ENCODE results near the gene FBXO9.
"Not testable (repeated sequence)": the region's sequence is repeated elsewhere in the genome, so short reads cannot be mapped to it uniquely, and the experiment has no call there.

FBXO9 gene

DNA sequence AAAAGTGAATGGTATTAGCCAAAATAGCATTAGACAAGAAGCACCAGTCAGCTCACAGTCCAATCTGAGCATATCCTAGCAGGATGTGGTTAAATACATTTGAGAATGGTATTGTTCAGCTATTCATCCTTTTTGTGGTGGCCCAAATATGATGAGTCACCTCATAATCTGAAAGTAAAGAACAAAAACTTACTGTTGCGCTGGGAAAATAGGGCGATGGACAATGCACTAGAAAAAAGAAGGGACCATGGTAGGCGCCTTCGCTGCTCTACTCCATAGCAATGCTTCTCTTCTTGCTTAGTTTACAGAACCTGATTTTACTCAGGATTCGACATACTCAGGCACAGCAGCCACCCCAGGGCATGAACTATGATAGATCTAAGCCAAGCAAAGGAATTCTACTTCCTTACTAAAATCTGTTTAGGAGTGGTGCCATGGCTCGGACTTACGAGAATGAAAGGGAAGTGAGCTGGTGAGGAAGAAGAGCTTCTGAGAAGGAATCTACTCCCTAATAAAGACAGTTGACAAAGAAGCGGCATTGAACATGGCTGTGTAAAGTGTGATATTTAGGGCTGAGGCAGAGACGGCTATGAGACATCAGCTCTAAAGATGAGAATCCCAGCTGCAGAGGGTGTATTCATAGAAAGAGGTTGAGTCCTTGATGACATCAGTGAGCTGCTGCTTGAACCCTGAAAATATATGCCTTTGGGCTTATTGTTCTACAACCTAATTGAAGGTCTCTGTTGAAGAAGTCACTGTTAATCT, 16.6 kb upstream of the FBXO9 start:
- DNase-seq (ENCODE audit: low read depth): no peak

DNA sequence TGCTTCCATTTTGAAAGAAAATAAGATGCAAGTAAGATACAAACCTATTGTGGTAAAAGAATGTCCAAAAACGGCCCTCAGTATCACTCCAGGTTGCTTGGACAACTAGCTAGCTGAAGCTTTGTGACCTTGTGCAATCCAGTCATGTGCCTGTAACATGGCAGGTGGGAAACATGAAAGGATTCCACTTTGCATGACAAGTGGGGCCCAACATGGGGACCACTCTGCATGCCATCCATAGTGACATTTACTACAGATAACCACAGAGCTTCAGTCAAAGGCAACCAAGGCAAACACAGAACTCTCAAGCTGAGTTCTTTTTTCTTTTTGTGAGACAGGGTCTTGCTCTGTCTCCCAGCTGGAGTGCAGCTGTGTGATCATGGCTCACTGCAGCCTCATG, 15.8 kb upstream of the FBXO9 start:
- DNase-seq (ENCODE audit: low read depth): no peak

DNA sequence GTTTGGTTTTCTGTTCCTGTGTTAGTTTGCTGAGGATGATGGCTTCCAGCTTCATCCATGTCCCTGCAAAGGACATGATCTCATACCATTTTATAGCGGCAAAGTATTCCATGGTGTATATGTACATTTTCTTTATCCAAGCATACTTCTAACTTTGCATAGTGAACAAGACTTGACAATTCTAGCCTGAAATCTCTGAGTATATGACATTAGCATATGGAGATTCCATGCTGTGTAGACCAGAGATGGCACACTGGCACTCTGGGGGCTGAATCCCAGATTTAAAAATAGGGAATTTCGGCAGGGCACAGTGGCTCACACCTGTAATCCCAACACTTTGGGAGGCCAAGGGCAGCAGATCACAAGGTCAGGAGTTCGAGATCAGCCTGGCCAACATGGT, 13.1 kb upstream of the FBXO9 start:
- DNase-seq (ENCODE audit: low read depth): not testable (repeated sequence)

DNA sequence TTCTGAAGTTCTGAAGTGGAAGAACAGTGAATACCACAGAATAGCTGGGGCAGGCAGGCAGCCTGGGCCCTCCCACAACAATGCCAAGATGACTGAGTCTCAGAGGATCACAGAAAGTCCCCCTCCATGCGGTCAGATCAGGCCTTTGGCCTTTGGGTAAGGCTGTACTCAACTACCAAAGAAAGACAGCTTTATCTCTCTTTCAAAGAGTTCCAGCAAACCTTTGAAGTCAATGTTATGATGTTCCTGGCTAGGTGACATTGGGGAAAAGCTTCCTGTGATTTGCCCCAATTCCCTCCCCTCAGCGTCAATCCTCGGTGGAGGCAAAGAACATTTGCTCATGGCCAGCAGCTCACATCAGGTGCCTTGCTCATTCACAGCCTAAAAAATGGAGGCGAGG, 10.7 kb upstream of the FBXO9 start:
- no peak for DNase-seq (ENCODE audit: low read depth)

DNA sequence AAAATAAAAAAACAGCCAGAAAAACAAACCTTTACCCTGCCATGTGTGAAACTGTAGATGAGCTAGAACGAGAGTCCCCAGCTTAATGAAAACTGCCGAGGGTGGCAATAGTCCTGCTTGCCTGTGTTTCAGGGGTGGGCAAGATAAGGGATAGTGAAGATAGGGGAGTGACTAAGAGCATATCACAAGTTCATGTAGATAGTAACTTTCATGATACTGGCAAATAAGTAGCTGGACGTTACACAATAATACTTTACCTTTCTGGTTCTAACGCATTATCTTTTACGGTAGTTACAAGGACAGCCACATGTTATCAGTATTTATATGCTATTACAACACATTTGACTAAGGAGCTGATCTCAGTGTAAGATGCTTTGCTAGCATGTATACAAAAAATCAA, 9.3 kb upstream of the FBXO9 start:
- no peak for DNase-seq (ENCODE audit: low read depth)

DNA sequence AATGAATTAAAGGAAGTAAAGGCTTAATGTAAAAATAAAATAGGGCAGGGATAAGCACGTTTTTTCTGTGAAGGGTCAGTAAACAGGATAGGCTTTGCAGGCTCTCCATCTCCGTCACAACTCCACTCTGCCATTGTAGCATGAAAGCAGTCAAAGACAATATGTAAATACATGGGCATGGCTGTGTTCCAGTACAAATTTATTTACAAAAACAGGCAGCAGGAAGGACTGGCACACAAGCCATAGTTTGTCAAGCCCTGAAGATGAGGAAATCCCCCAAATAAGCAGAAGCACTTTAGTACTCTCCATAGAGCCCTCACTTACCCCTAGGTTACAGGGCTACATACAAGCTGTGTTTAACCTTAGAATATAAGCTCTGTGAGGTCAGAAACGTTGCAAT, 8.9 kb upstream of the FBXO9 start:
- DNase-seq (ENCODE audit: low read depth): no peak

DNA sequence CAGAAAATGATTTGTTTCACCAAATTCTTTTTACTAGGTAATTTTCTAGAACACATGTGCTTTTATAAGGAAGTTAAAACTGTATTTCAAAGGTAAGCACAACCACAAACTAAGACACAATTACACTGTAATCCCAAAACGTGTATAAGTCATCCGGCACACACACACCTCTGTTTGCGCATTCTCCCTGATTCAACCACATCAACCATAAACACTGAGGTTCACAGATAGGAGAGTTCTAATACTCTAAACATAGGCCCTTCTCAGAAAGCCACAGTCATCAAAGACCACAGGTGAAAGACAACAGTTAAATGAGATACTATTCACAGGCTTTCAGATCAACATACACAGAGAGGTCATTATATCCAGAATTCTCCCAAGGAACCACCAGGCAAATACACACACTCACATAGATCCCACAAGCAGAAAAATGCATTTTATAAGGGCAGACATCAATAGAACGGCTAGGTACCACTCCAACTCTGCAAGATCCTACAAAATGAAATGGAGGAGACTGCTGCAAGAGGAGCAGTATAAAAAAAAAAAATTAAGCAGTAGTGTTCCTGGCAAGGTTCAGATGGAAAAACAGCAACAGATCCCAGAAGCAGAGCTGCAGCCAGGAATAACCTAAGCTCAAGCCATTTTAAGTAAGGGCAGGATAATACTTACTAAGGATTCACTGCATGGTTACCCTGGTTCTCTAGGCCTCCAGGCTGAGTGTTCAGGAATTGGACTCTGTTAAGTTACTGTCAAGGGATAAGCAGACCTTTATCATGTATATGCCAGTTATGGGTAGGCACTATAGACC, 6.6 kb upstream of the FBXO9 start:
- no peak for DNase-seq (ENCODE audit: low read depth)

DNA sequence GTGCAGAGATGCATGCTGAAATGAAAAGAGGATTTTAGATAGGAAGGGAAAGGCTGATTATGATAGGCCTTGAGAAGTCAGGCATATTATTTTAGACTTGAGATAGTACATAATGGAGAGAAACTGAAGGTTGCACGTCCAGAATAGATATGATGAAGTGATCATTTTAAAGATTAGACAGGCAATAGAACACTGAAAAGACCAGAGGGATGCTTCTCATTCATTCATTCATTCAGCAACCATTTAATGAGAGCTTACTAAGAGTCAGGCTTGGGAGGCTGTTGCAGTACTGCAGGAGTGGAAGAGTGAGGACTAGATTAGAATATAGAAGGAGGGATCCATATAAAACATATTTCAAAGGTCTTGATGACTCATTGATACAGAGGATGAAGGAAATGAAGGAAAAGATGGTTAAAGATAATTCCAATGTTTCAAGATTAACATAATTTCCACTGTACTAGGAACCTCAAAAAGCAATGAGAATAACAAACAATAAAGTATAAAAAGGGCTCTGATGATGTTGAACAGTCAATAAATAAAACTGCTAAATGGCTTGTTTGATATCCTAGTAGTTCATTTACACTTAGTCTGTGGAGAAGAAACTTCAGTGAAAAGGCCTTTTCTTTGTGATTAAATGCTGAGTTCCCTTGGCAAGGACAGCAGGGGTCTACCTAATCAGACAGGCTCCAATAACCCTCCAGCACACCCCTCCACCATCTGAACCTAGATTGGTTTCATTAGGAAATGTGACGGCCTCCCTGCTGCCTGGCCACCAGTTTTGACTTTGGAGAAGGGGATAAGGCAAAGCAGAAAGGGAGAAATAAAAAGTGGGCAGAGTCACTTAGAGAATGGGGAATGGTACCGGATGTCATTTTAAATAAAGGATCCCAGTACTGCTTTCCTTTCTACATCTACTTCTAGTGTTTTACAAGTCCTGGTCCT, 5.3 kb upstream of the FBXO9 start:
- no peak for DNase-seq (ENCODE audit: low read depth)

DNA sequence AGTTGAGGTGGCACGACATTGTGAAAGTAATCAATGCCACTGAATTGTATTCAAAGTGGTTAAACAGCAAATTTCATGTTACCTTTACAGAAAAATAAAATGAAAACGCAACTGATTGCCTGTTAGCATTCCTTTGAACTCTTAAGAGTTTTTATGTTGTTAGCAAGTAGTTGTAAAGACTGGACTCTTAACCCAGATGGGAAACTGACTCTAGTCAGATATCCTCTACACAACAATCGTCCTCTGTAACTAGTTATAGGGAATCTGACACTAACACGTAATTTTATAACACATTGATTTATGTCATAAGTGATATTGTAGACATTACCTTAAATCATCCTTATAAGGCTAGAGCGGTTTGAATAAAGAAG, 3.0 kb upstream of the FBXO9 start:
- DNase-seq (ENCODE audit: low read depth): no peak

DNA sequence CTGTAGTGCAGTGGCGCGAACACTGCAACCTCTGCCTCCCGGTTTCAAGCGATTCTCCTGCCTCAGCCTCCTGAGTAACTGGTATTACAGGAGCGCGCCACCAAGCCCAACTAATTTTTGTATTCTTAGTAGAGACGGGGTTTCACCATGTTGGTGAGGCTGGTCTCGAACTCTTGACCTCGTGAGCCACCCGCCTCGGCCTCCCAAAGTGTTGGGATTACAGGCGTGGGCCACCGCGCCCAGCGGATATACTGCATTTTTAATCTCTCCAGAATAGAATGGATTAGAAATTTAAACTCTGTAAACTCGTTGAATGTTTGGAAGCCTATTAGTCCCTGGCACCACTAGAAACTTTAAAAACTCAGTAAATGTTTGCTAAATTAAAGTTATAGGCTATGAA, 949 bp upstream of the FBXO9 start:
- not testable (repeated sequence) for DNase-seq (ENCODE audit: low read depth)

DNA sequence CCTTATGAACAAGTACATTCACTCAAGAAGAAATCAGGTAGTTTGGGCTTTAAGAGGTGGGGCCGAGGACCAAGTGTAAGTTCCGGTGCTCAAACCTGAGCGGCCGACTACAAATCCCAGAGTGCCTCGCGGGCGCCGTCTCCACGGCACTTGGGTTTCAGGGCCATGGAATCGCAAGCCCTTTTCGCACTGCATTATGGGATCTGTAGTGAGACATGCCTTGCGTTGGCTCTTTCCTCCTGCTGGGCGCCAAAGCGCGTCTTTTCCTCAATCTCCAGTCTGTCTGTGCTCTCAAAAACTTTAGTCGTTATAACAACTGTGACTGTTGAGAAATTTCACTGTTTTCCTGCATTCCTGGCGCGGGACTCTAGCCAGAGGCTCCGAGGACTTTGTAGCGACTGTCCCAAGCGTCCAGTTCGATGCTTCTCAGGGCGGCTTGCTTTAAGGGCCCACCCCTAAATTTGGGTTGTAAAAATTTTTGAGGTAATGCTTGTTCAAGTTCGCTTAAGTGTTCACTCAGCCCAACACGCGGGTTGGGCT, 408 bp upstream of the FBXO9 start:
- DNase-seq (ENCODE audit: low read depth): peak; percentile 94

DNA sequence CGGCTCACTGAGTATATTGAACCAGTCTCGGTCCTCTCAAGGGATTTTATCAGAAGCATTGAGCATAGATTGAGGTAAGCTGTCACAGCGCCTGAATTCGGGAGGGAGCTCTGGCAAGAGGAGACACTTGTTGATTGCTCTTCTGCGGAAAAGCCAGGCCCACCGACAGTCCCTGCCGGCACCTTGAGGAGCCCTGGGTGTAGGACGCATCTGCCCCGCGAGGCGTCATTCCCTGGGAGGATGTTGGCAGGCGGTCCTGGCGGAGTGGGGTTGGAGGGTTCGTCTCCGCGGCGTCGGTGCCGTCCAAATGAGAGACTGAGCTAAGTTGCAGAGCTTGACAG, 843 bp downstream of the FBXO9 start:
- no peak for DNase-seq (ENCODE audit: low read depth)

DNA sequence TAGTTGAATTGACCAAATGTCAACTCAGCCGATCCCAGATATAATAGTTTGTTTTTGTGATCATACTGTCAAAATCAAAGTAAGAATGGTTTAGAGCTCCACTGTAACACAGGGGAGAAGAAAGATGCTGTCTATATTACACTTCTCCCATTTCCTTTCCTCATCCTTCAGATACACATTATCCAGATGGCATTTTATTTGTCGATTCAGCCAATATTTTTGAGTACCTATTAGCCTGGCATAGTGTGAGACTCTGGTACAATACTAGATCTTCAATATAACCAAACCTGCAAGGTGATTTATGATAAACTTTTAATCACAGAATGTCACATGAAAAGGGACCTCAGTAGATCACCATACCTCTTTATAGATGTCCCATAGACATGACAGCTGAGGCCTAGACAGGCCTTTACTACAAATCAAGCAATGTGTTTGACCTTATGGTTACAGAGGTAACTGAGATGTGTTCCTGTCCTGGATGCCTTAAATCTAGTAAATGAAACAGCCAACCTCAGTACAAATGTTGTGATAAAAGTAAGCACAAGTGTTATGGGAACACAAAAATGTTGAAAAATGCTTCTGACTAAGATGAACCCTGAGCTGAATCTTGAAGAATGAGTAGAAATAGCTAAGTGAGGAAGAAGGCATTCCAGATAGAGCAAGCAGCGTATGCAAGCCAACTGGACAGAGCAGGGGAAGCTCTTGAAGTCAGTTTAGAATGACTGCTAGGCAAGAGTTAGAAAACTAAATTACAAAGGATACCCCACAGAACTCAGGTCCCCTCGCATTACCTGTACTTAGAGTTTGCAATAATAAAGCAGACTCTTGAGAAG, 1.9 kb downstream of the FBXO9 start:
- DNase-seq (ENCODE audit: low read depth): no peak

DNA sequence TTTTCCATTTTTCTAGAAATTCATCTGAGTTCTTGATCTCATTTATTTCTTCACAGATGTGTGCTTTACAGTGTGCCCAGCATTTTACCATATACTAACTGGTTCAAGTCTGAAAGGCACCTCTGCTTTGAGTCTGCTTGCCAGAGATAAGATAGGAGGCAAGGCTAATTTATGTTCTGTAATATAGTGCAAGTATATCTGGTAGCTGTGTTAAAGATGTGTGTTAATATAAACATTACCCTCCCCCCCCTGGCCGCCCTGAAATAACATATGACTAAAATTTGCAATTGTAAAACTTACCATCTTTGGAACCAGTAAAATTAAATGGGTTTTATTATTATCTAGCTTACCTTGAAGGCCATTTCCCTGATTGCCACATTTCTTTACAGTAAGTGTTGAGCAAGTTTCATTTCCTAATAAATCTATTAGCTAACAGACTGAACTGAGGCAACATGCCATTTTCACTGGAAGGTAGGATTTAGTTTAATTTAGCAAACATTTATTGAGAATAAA, 2.7 kb downstream of the FBXO9 start:
- no peak for DNase-seq (ENCODE audit: low read depth)

DNA sequence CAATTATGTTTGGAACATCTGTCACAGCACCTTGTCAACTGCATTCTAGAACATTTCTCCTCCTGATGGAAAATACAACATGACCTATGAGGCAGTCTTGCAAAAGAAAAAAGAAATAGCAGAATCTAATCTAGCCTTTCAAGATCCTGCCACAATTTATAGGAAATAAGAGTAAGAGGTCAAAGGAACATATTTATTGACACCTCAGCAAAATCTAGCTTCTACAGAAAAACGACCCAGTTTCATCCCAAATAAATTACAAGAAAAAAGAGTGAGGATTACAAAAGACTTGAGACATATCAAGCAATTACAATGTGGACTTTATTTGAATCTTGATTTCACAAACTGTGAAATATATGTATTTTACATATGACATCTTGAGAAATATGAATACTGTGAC, 4.2 kb downstream of the FBXO9 start:
- DNase-seq (ENCODE audit: low read depth): no peak

DNA sequence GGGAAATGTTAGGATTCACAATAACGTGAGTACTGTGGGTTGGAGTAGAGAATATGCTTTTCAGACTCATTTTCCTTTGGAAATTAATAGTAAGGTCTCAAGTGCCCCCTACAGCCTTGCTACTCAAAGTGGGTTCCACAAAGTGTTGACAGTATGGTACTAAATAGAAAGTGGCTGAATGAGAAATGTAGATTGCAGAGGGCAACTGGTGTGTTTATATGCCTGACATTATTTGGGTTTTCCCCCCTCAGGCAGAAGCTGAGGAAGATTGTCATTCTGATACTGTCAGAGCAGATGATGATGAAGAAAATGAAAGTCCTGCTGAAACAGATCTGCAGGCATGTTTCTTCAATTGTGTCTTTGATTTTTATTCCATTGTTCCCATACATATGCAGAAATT, 5.6 kb downstream of the FBXO9 start:
- DNase-seq (ENCODE audit: low read depth): no peak

DNA sequence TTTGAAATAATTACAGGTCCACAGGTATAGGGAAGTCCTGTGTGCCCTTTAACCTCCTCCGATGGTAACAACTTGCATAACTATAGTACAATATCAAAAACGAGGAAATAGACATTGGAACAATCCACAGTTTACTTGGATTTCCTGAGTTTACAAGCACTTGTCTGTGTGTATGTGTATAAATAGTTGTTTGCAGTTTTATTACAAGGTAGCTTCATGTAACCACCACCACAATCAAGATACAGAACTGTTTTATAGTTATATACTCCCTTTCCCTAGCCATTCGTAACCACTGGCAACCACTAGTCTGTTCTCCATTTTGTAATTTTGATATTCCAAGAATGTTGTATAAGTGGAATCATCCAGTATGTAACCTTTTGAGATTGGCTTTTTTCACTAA, 9.1 kb downstream of the FBXO9 start:
- no peak for DNase-seq (ENCODE audit: low read depth)

DNA sequence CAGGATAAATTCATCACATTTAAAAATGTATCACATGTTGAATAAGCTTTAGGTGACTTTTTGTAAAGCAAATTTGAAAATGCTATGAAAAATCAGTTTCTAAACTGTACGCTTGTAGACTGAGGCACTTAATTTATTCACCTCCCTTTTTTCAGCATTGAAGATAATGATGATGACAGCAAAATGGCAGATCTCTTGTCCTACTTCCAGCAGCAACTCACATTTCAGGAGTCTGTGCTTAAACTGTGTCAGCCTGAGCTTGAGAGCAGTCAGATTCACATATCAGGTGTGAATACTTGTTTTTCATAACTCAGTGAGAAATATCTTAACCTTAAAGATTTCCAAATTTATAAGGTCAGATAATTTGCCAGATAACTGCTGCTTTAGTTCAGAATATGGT, 15.6 kb downstream of the FBXO9 start:
- DNase-seq (ENCODE audit: low read depth): no peak

DNA sequence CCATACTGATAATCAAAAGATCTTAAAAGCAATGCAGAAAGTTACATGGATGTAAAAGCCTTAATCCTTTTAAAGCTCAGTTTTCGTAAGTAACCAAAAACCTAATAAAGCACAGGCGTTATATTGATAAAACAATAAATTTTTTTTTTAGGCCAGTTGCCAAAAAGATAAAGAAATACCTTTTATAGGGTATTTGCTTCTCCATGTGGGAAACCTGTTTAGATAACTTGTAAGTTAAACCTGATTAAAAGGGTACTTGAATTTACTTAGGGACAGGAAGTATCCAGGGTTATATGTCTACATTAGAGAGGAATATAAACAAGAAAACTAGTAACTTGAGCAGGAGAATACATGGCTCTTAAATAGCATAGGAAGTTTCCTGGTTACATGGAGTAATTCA, 21.1 kb downstream of the FBXO9 start:
- DNase-seq (ENCODE audit: low read depth): no peak

DNA sequence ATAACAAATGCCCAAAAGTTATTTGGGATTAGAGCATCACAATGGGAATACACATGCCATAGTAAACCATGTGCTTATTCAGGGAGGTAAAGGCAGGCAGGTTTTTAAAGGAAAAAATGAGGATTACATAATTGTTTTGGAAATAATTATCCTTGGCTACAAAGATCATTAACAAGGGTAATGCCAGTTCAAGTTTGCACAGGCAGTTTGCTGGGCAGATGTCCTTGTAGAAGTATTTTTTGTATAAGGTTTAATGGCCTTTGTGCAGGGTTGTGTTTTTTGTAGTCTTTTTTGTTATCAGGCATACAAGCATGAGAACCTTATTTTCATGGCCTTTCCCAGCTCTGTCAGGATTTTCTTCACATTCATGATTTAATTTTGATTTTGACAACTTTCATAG, 24.7 kb downstream of the FBXO9 start:
- no peak for DNase-seq (ENCODE audit: low read depth)

DNA sequence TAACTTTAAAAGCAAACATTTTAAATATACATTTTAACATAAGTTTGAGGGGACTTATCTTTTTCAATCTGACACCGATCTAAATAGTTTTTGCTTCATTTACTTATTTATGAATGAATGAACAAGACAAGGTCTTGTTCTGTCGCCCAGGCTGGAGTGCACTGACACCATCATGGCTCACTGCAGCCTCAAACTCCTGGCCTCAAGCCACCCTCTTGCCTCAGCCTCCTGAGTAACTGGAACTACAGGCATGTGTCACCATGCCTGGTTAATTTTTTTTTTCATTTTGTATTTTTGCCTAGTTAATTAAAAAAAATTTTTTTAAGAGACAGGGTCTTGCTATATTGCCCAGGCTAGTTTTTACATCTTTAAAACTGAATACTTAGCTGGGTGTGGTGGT, 25.4 kb downstream of the FBXO9 start:
- no peak for DNase-seq (ENCODE audit: low read depth)
